Kidney capillary endothelial cell (primary cell): ENCODE measurements around the gene SLCO3A1.

Source experiments
- DNase-seq: peaks from one replicate; pipeline ENCODE4 v3.0.0-alpha.2; 2018; ENCODE audit warnings: low spot score

SLCO3A1 gene

DNA sequence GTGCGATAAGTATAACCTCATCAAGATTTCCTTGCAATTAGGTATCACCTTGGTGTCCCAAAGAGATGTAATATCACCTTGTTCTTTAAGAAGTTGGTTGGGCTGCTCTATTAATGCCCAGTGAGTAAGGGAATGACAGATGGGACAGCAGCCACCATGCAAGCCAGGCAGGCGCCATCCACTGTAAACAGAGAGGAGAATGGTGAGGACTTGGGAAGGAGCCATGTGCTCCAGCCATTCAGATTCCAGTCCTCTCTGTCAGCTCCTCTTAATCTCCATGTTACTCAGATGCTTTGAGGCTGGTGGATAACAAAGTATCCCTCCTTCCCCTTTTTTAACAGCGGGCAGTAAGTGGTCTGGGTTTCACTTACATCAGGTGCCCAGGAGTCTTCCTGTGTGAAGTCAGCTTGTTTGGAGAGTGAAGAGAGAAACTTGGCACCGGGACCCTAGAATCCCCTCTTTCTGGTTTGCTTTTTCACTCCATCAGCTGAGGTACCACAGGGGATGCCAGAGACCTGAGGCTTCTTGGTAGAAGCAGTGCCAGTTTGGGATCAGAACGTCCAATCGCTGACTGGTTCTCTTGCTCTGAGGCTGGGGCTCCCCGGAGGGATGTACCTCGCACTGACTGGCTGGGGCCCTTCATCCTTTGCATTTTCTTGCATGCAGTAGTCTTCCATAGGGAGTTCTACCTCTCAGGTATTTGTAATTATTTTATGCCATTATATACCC, 29.5 kb downstream of the SLCO3A1 start:
- no peak for DNase-seq

DNA sequence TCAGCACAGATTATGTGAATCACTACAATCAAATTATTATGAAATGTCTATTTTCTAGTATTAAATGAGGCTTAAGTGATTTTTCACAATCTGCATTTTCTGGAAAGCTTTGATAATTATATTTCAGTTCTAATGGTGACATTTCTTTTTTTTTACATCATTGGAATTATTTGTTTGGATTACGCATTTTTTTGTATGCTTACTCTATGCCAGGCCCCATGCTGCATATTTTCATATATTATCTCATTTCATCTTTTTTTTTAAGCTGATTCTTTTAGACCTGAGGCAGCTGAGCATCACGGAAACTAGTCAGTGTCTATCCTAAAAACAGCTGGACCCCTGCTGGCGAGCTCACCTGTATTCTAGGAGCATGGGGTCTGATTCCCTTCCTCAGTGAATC, 31.1 kb downstream of the SLCO3A1 start:
- no peak for DNase-seq

DNA sequence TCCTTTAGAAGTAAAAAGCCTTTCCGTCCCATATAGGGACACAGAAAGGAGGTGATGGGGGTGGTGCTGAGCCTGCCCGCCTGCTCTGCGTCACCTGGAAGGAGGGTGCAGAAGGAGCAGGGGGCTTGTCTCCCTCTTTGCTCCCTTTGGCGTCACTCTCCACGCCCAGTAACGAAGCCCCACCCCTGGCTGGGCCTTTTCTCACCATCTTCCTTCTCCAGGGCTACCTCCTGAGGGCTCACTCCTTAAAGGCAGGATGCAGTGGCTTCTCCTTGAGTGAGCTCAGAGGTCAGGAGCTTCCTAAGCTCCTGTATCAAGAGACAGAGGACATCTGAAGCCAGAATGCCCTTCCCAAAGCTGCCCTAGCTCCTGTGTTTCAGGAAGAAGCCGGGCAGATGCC, 31.5 kb downstream of the SLCO3A1 start:
- no peak for DNase-seq

DNA sequence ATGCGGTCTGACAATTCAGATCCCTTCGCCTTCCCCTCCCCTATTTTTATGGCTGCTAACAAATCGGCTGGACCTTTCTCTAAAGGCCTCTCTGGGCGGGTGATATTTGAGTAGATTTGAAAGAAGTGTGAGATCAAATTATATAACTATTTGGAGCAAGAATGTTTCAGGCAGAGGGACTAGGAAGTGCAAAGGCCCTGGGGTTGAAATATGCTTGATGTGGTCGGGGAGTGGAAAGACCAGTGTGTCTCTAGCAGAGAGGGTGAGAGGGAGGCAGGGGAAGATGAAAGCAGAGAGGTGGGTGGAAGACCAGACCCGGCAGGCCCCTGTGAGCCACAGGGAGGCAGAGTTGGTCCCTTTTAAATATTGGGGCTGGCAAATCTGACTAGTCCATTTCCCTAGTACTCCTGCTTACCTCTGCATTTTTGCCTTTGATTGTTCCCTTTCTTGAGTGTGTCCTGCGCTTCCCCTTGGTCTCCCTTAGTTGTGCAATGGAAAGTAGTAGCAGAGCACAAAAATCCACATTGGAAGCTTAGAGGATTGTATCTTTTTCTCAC, 32.3 kb downstream of the SLCO3A1 start:
- no peak for DNase-seq

DNA sequence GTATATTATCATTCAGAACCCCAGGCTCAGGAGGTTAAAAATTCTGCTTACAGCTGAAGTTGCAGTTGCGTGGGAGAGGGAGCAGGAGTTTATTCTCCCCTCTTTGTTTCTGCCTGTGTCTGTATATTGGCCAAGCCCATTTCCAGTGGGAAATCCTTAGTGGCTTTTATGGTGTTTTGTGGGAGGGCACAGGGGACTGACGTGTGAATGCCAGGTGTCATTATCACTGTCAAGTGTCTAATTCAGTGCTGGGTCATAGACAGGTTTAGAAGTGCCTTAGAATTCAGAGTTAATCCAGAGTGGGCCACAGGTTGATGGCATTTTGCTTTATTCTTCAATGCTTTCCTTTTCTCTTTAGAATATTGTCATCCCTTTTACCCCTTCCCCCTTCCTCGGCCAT, 33.4 kb downstream of the SLCO3A1 start:
- DNase-seq: no peak

DNA sequence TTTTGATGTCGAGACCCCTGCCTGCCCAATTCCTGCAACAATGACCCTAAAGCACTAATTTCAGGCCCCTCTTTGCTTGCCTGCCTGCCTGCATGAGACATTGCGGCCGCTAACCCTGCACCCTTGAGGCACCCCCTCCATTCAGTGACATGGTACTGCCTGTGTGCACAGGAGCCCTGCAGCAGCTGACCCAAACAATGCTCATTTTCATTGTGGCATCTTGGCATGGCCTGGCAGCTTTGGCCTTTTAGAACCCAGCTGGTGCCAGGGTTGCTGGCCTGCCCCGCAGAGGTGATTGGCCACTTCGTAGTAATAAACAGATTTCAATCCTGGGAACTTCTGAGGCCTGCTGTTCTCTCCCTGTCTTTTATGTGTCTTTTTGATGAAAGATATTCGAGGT, 33.8 kb downstream of the SLCO3A1 start:
- no peak for DNase-seq

DNA sequence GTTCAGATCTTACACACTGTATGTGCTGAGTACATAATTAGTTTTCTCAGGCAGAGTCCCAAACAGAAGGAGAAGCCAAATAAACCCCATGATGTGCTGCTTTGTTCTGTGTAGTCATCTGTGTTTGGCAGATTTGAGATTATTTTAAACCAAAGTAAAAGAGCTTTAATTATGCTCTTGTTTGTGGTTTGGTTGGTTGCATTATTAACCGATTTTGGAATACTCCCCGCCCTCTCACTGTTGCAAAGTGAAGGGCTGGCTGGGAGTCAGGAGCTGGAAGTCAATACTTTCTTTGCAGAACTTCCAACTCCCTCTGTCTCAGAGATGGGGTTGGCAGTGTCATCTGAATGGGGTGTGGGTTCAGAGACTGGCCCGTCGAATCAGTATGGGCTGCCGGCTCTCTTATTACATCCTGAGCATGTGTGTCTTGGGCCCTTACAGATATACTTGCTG, 34.4 kb downstream of the SLCO3A1 start:
- DNase-seq: no peak

DNA sequence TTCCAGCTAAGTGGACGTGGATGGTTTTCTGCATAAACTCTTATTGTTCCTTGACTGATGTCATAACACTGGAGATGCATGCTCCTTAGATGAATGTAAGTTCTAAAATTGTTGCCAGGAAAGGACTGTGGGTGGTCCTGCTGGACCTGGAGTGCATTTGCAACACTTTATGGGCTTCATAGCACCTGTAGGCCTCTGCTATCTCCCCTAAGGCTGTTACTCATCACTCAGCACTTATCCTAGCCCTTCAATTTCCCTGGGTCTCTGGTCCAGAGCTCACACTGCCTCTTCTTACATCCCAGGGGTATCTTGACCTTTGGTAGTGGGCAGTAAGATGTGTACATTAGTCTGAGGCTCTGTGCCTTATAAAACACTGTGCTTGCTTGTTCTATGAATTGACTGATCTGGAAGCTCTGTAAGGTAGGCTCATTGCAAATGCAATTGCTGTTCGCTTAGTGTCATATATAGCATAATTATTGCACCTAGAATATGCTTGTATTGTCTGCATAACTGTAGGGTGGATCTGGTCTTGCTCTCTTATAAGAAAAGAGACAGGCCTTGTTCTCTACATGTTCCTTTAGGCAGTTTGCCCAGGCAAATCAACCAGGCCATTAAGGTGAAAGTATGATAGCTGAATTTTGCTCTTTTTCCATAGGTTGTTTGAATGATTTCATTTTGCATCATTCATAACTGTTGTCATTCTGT, 35.8 kb downstream of the SLCO3A1 start:
- DNase-seq: no peak

DNA sequence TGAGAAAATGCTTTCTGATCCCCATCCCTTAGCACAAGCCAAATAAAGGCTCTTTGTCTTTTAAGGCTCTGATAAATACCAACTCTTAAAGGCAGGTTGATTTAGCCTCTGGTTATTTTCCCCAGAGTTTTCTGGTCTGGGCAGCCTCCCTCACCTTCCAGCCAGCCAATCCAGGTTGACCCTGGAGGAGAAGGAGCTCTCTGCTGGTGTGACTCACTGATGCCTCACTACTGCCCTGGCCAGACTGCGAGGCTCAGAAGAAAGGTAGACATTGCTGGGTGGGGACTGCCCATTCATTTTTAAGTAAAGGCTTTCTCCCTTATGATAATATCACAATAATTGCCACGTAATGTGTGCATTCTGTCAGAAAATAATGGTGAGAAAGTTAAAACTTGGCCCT, 37.1 kb downstream of the SLCO3A1 start:
- no peak for DNase-seq

DNA sequence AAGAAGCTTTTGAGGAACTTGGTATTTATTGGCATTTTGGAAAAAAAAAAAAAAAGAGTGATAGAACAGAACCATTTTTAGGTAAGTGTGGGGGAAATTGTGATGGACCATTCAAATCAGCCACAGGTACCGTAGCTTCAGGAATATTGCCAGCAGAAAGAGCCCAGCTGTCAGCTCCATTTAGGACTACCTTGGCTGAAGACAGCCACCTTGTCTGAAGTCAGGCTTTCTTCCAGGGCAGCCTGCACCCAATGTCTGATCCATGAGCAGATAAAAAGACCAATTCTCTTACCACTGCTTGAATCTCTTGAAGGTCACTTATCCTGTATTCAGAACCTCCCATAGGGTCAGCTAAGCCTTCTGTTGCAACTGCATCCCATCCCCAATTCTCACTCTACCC, 37.6 kb downstream of the SLCO3A1 start:
- DNase-seq: no peak

DNA sequence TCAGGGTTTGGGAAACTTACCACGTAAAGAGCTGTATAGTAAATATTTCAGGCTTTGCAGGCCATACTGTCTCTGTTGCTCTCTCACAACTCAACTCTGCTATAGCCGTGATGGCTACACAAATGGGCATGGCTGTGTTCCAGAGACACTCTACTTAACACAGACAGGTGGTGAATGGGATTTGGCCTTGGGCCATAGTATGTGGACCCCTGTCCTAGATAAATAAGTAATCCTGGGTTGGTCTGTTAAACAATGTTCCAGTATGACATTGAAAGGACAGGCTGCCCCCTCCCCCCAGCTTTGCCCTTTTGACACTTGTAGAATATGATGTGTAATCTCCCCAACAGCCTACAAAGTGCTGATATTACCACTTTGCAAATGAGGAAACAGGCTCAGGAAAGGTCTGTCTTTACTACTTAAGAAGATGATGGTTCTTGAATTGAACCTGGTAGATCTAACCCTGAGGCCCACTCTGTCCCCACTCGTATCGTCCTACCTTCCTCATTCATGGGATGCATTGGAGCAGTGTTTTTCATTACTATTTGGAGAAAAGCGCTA, 38.4 kb downstream of the SLCO3A1 start:
- DNase-seq: no peak

DNA sequence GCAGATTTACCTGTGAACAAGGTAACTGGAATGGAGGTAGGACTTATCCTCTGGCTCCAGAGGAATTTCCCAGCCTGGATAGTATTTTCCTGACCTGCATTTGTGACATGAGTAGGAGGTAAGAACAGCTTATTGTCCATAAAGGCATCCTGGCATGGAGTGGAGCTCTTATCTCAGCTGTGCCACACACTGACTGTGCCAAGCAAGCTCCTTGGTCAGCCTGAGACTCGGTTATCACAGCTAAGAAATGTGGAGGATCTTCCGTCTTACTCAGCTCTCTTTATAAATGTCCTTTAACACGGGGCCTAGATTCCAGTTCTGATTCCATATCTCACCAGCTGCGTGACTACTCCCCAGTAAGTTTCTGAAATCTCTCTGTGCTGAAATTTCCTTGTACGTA, 38.9 kb downstream of the SLCO3A1 start:
- DNase-seq: no peak

DNA sequence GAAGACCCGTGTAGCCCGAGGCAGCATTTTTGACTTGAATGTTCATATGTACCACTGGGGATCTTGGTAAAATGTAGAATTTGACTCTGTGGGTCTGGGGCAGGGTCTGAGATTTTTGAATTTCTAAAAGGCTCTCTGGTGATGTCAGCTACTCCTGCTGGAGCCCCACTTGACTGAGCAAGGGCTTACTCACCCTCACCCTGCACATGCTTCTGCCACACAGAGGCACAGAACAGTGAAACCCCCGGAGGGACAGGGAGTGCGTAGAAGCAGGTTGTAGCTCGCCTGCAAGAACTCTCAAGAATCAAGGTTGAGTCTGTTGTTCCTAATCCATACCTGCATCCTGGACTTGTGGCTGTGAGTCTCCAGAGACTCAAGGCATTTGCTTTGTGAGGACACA, 41.1 kb downstream of the SLCO3A1 start:
- no peak for DNase-seq

DNA sequence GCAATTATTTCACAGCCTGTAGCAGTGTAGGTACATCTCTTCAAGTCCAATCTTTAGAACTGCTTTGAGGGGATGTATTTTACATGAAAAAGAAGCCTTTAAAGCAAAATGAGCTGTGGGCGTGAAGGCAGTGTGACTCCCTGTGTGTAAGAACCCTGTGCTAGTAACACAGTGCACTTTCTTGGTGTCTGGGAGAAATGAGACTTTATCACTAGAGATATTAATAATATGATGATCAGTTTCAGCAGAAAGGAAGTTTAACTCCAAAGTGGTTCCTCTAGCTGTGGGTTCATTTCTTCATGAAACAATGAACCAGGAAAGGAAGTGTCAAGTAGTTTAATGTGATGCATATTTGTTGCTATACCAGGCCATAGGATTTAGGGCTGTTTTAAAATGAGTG, 41.5 kb downstream of the SLCO3A1 start:
- no peak for DNase-seq

DNA sequence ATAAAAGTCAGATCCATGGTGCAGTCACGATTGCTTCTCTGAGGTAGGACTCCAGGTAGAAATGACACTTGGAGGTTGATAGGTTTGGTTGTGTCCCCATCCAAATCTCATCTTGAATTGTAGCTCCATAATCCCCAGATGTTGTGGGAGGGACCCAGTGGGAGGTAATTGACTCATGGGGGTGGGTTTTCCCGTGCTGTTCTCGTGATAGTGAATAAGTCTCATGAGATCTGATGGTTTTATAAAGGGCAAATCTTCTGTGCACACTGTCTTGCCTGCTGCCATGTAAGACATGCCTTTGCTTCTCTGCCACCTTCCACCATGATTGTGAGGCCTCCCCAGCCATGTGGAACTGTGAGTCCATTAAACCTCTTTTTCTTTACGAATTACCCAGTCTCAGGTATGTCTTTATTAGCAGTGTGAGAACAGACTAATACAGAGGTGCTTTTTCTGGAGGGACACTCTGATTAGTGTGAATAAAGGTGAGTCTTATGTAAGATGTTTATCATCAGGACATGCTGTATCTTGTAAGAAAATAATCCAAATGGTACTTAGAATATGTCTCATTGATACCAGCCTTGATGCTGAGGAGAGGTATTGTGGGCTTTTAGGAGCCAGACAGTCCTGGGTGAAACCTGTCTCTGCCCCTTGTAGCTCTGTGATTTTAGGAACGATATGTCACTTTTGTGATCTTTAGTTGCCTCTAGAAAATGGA, 43.0 kb downstream of the SLCO3A1 start:
- DNase-seq: no peak

DNA sequence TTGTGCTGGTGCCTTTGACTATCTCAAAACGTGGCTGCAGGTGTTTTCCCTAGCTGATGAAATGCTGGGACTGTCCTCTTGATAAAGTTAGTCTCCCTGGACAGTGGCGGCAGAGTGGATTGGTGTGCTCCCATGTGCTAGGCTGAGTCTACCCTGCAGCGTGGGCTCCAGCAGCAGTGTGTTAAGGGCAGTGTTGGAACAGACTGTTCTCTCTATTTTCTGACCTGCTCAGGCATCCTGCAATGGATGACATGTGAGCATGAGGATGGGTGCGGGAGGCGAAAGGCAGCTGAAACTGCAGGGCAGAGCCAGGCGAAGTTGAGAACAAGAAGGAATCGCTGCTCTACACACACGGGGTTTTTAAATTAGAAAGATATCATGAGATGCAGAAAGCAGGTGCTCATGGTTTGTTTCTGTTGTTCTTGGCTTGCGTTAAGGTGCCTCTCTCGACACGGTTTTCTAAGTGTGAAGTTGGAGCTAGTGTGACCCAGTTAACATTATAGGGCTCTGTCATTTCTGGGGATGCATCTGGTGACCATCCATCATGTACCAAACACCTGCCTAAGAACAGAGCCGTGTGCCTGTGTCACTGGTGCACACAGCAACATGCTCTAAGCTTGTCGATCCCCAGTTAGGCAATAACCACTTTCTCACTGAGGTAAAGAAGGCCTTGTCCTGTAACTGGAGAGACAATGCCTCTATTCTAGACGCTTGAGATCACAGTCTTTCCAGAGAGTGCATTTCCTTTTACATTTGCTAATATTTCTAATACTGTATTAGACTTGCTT, 44.3 kb downstream of the SLCO3A1 start:
- DNase-seq: no peak

DNA sequence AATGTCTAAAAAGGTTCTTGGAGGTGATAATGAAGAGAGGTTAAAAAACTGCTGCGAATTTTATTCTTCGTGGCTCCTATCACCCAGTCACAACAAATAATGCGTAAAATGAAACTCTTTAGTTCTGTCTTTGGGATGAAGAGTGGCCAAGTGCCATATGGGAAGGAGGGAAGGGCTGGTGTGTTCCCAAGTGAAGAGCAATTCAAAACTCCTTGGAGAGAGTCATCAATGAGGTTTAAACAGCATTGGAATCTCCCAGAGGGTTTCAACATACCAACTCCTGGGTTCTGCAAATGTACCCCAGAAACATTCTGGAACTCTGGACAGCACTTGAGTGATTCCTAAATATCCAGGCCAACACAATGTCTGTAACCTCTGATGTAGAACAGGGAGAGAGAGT, 45.3 kb downstream of the SLCO3A1 start:
- DNase-seq: no peak

DNA sequence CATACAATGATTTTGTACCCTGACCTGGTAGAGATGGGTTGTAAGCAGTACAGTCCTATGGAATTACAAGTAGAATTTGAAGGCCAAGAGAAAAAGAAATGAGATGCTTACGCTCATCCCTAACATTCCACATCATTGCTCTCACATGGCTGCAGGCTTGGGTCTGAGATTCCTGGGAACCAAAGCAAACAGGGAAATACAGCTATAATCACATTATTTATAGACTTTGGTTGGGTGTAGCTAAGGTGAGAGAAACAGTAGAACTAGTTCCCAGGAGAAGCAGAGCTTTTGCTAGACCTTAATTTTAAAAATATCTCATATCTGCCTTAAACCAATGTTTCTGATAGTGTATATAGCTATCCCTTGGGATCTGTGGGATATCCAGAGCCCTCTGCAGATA, 51.4 kb downstream of the SLCO3A1 start:
- DNase-seq: no peak

DNA sequence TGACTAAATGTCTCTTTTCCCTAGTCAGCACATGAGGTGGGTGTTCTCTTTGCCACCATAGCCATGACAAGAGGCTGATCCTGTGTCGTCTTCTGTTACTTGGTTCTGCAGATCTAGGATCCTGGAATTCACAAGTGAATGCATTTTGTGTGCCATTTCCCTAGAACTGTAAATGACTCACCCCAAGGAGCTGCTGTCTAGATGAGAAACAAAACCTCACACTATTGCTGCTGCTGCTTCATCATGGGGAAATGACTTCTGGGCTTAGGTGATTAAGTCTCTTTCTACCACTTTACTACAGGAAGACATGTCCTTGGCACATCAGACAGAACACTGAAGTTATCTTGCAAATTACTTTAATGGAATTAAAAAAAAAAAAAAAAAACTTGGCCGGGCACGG, 54.9 kb downstream of the SLCO3A1 start:
- peak; percentile 38 for DNase-seq

DNA sequence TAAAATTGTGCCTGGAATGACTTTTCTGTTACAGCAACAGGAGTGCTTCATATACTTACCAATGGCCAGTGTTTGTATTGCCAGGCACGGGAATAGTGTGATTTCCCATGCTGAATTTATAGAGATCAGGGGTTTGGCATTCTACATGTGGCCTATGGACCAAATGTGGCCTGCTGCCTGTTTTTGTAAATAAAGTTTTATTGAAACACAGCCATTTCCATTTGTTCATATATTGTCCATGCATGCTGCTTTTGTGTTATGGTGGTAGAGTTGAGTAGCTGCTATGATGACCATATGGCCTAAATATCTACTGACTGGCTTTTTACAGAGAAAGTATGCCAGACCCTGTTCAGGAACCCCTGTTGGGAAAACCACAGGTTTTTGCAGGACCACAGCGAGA, 55.6 kb downstream of the SLCO3A1 start:
- DNase-seq: no peak

DNA sequence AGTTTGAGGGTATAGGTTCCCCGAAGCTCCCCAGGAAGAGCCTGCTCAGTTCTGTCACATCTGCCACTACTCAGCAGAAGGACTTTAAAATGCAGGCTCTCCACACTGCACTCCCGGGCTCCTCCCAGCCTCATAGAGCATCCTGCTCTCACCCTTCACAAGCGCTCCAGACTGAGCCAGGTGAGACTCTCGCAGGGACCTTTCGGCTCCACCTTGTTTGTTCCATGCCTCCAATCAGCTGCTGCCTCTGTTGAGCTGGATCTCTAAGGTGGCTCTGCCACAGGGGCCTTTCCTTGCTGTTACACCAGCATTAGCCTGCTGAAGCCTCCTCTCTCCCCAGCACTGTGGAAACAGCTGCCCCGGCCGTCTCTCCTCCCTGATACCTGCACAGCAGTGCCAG, 56.1 kb downstream of the SLCO3A1 start:
- DNase-seq: no peak

DNA sequence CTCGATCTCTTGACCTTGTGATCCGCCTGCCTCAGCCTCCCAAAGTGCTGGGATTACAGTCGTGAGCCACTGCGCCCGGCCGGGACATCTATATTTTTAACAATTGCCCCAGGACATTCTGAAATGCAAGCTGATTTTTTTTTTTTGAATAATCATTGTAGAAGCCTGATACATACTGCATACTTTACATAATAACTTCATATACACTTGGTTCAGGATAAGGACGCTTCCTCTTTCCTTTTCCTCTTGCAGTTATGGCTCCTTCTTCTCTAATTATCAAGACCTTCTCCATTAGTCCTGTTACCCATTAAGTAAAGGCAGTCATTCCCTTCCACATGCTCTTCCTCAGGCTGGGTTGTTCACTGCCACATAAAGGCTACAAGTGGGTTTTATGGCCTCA, 58.3 kb downstream of the SLCO3A1 start:
- no peak for DNase-seq
